Spleen (tissue), 11 donors: Measurements from ENCODE around the gene MSX1. TPM values are rescaled to one million over a fixed set of nuclear protein-coding genes. Genes with fewer than 3 reads are reported as not detected.

ENCODE experiments used
- DNase-seq: peaks from one replicate; pipeline ENCODE4 v3.0.0-alpha.2; 2020
- H3K27ac ChIP-seq, 8 donors: fragments of 200-600 bp; sonication (generic) in 7 of 8; 1 replicate in 4 of 8; 2 replicates in 4 of 8; pipeline versions ENCODE4 v1.5.0 to v1.8.0; 2016 to 2021; ENCODE audit warnings: inconsistent platforms in 4 of 8, mild to moderate bottlenecking in 4 of 8, moderate library complexity in 1 of 8
- H3K27me3 ChIP-seq, 7 donors: fragments of 200-600 bp; sonication (generic) in 6 of 7; replicated peaks in 1 of 7; 1 replicate in 4 of 7; 2 replicates in 3 of 7; pipeline versions ENCODE4 v1.5.0 to v1.8.0; 2016 to 2021; ENCODE audit warnings: inconsistent platforms in 3 of 7, mild to moderate bottlenecking in 1 of 7
- H3K36me3 ChIP-seq, 6 donors: fragments of 200-600 bp; sonication (generic) in 5 of 6; 1 replicate in 4 of 6; 2 replicates in 2 of 6; pipeline versions ENCODE4 v1.5.0 to v1.8.0; 2016 to 2021; ENCODE audit warnings: inconsistent platforms in 2 of 6
- H3K4me1 ChIP-seq, 6 donors: fragments of 200-600 bp; sonication (generic) in 5 of 6; 1 replicate in 3 of 6; 2 replicates in 3 of 6; pipeline versions ENCODE4 v1.5.0 to v1.8.0; 2016 to 2021; ENCODE audit warnings: inconsistent platforms in 3 of 6
- H3K4me3 ChIP-seq, 8 donors: fragments of 200-600 bp; sonication (generic) in 7 of 8; 1 replicate in 4 of 8; 2 replicates in 4 of 8; pipeline versions ENCODE4 v1.5.0 to v1.8.0; 2016 to 2021; ENCODE audit warnings: inconsistent platforms in 4 of 8, mild to moderate bottlenecking in 4 of 8, moderate library complexity in 2 of 8
- H3K9me3 ChIP-seq, 8 donors: fragments of 200-600 bp; sonication (generic) in 7 of 8; 1 replicate in 4 of 8; 2 replicates in 4 of 8; pipeline versions ENCODE4 v1.5.0 to v1.8.0; 2016 to 2021; ENCODE audit warnings: inconsistent platforms in 4 of 8
- CTCF ChIP-seq, 11 experiments: fragments of 200-600 bp in 7 of 11; fragments of 450-650 bp in 4 of 11; sonication (generic) in 4 of 11; IDR thresholded peaks in 8 of 11; conservative IDR thresholded peaks in 3 of 11; 1 replicate in 7 of 11; 2 replicates in 4 of 11; pipeline versions ENCODE4 v1.4.0 to v1.8.0; 2016 to 2021; ENCODE audit warnings: antibody characterized with exemption in 11 of 11, inconsistent platforms in 4 of 11, mild to moderate bottlenecking in 1 of 11
- POLR2A ChIP-seq, 3 donors: fragments of 450-650 bp; IDR thresholded peaks; one replicate each; pipeline ENCODE4 v1.5.1; 2017; ENCODE audit warnings: antibody characterized with exemption in 3 of 3, mild to moderate bottlenecking in 1 of 3
- POLR2AphosphoS5 ChIP-seq, 3 donors: sonication (generic); formaldehyde crosslinking; IDR thresholded peaks; one replicate each; pipeline ENCODE4 v1.5.1; 2017; ENCODE audit warnings: antibody characterized with exemption in 3 of 3
- WGBS, 5 donors: extraction: QIAGEN DNeasy Blood & Tissue Kit in 3 of 5; methylation state at CpG; one replicate each; pipeline versions ENCODE4 v1.1.5 to v1.1.7; 2013 to 2018; 5-methylcytosine and 5-hydroxymethylcytosine counted together
- intact Hi-C: fragments of 100-400 bp; cut with DNase I; formaldehyde crosslinking; loops from one replicate; pipeline ENCODE4 v1.15.0; 2023; ENCODE audit warnings: low total_unique reads
- polyA plus RNA-seq, 3 donors: library from polyadenylated mRNA; stranded (reverse); fragments of 200-250 nt; gene quantifications; one replicate each; pipeline ENCODE4 v1.2.1, GENCODE V29; 2013
- total RNA-seq, 7 donors: library from RNA; depleted of rRNA in 3 of 7; stranded (reverse); fragments of >200 nt in 3 of 7; fragmentation: NEBNext Ultra II Directional in 4 of 7; extraction: Animal tissue kit (Norgen Biotek cat#: 25700) in 4 of 7; gene quantifications; one replicate each; pipeline versions ENCODE4 v1.1.0 to v1.2.1, GENCODE V29; 2016 to 2021
- donor health status: healthy with polysubstance abuse.
- donor health status: DM: no; HTN: no; CAD: no; lungs with moderate emphysema.
- donor health status: DM: no; HTN: no; CAD: no.
- donor health status: Bipolar disorder and iron deficiency.
- donor health status: healthy.
- donor health status: DM: no; HTN: no; CAD: no.
- donor health status: DM: yes; HTN: yes; CAD: no.

MSX1 gene
- total and polyA plus RNA-seq, 10 donors, result 1.1 to 6.8 (median 4.4) TPM

GRCh38 chr4:4875611-4876010 lies 16.1 kb downstream of the MSX1 start:
- no peak for DNase-seq
- no peak for TF ChIP-seq POLR2AphosphoS5 (IDR thresholded peaks at IDR 0.05)
- TF ChIP-seq POLR2A (IDR thresholded peaks at IDR 0.05), result no peak
- TF ChIP-seq CTCF (IDR thresholded peaks at IDR 0.05 in 8 of 11, conservative IDR thresholded peaks at IDR 0.05 in 3 of 11), result no peak
- Histone ChIP-seq H3K36me3 (no peaks in the 10 kb centered on the region), H3K4me3 (no peak overlapping the region), H3K27ac (no peak overlapping the region), H3K27me3 (peaks cover 10 to 97% (median 61%) of the 10 kb centered on the region in 7 donors), H3K4me1 (peaks cover 0 to 26% (median 9%) of the 10 kb centered on the region in 6 donors), H3K9me3 (no peaks in the 10 kb centered on the region)
- WGBS, 5 donors, result 42 to 54% (median 49%) methylated on average over 5 of the region's 5 CpGs
- intact Hi-C loops, result loop anchor here (10.0 kb wide), 1 partner anchor 391 kb away; no protein-coding TSS in a partner anchor

- peaks cover 5 to 82% (median 46%) of the 10 kb centered on the region in 7 donors for H3K27me3 ChIP-seq
- no peaks in the 10 kb centered on the region for H3K36me3 ChIP-seq
- TF ChIP-seq POLR2AphosphoS5 (IDR thresholded peaks at IDR 0.05) (no peak), CTCF (IDR thresholded peaks at IDR 0.05 in 8 of 11, conservative IDR thresholded peaks at IDR 0.05 in 3 of 11) (no peak)
- DNase-seq, result no peak
- H3K4me1 ChIP-seq, result peaks cover 0 to 12% (median 2%) of the 10 kb centered on the region in 6 donors
- no peak overlapping the region for H3K27ac ChIP-seq
- no peak overlapping the region for H3K4me3 ChIP-seq
- WGBS, 5 donors, result 71 to 90% (median 84%) methylated on average over 12 of the region's 12 CpGs
- no peaks in the 10 kb centered on the region for H3K9me3 ChIP-seq
- intact Hi-C loops, result loop anchor here (10.0 kb wide), 1 partner anchor 392 kb away; no protein-coding TSS in a partner anchor
These were observed 17.6 kb downstream of the MSX1 start for GRCh38 chr4:4876945-4877661.

- Histone ChIP-seq H3K4me3 (no peak overlapping the region), H3K27me3 (peaks cover 0 to 48% (median 12%) of the 10 kb centered on the region in 7 donors), H3K27ac (no peak overlapping the region), H3K4me1 (no peaks in the 10 kb centered on the region), H3K9me3 (no peaks in the 10 kb centered on the region), H3K36me3 (no peaks in the 10 kb centered on the region)
- intact Hi-C loops, result no loop called here
- WGBS, 5 donors, result 63 to 83% (median 79%) methylated on average over 2 of the region's 2 CpGs
- no peak for TF ChIP-seq POLR2AphosphoS5 (IDR thresholded peaks at IDR 0.05)
- peak in 2 of 11 experiments; percentile 21 to 31 for TF ChIP-seq CTCF (IDR thresholded peaks at IDR 0.05 in 8 of 11, conservative IDR thresholded peaks at IDR 0.05 in 3 of 11)
- no peak for DNase-seq
These were observed 21.0 kb downstream of the MSX1 start for GRCh38 chr4:4880492-4880891.

- intact Hi-C loops, result no loop called here
- no peak for TF ChIP-seq POLR2AphosphoS5 (IDR thresholded peaks at IDR 0.05)
- no peak for TF ChIP-seq POLR2A (IDR thresholded peaks at IDR 0.05)
- TF ChIP-seq CTCF (IDR thresholded peaks at IDR 0.05 in 8 of 11, conservative IDR thresholded peaks at IDR 0.05 in 3 of 11), result no peak
These were observed 22.0 kb downstream of the MSX1 start for GRCh38 chr4:4881432-4881831.

More at GRCh38 chr4:4881432-4881831, 22.0 kb downstream of the MSX1 start:
- no peak for DNase-seq
- no peaks in the 10 kb centered on the region for H3K9me3 ChIP-seq
- H3K36me3 ChIP-seq, result no peaks in the 10 kb centered on the region
- no peak overlapping the region for H3K27ac ChIP-seq
- no peak overlapping the region for H3K4me3 ChIP-seq
- H3K27me3 ChIP-seq, result peaks cover 0 to 39% (median 4%) of the 10 kb centered on the region in 7 donors
- 76 to 78% (median 77%) methylated on average over 2 of the region's 2 CpGs for WGBS, 5 donors
- H3K4me1 ChIP-seq, result no peaks in the 10 kb centered on the region
